Right lobe of liver (tissue), 6 donors: ENCODE measurements around the gene TMEM236. TPM values are rescaled to one million over a fixed set of nuclear protein-coding genes. Genes with fewer than 3 reads are reported as not detected.

Experiments
- ATAC-seq, 4 donors: fragments of 200-7000 bp; cut with Tn5 transposase; one replicate each; pipeline ENCODE4 v1.9.1; 2020; ENCODE audit warnings: mild to moderate bottlenecking in 4 of 4, moderate library complexity in 4 of 4
- DNase-seq, 3 donors: peaks; one replicate each; pipeline ENCODE4 v3.0.0-alpha.2; 2020
- H3K27ac ChIP-seq, 3 donors: fragments of 200-600 bp; one replicate each; pipeline ENCODE4 v1.8.0; 2022
- H3K27me3 ChIP-seq, 2 donors: fragments of 200-600 bp; one replicate each; pipeline ENCODE4 v1.8.0; 2022
- H3K36me3 ChIP-seq, 4 donors: fragments of 200-600 bp; sonication (generic) in 1 of 4; one replicate each; pipeline versions ENCODE4 v1.5.1 to v1.8.0; 2017 to 2022; ENCODE audit warnings: control low read depth in 1 of 4
- H3K4me1 ChIP-seq, 4 donors: fragments of 200-600 bp; sonication (generic) in 1 of 4; one replicate each; pipeline versions ENCODE4 v1.5.1 to v1.8.0; 2017 to 2022; ENCODE audit warnings: control low read depth in 1 of 4
- H3K4me3 ChIP-seq, 3 donors: fragments of 200-600 bp; one replicate each; pipeline ENCODE4 v1.8.0; 2022
- H3K9me3 ChIP-seq, 4 donors: fragments of 200-600 bp; sonication (generic) in 1 of 4; one replicate each; pipeline versions ENCODE4 v1.5.1 to v1.8.0; 2017 to 2022; ENCODE audit warnings: control low read depth in 1 of 4
- CTCF ChIP-seq, 4 donors: fragments of 200-600 bp in 3 of 4; fragments of 450-650 bp in 1 of 4; IDR thresholded peaks; one replicate each; pipeline versions ENCODE4 v1.5.1 to v1.8.0; 2016 to 2022; ENCODE audit warnings: antibody characterized with exemption in 4 of 4, mild to moderate bottlenecking in 2 of 4
- POLR2A ChIP-seq: fragments of 450-650 bp; IDR thresholded peaks from one replicate; pipeline ENCODE4 v1.6.1; 2017; ENCODE audit warnings: antibody characterized with exemption, mild to moderate bottlenecking
- WGBS: methylation state at CpG from one replicate; pipeline ENCODE4 v1.1.6; 2018; ENCODE audit warnings: low coverage, low lambda C conversion rate; ENCODE audit not compliant: insufficient coverage; ENCODE audit errors: missing lambda C conversion rate; 5-methylcytosine and 5-hydroxymethylcytosine counted together
- intact Hi-C, 2 donors: fragments of 100-400 bp; cut with DNase I; formaldehyde crosslinking; loops; one replicate each; pipeline versions ENCODE4 v1.11.2 to v1.14.1; 2022
- microRNA counts: library from miRNA; unstranded; fragments of <30 nt; microRNA quantifications from one replicate; lab custom pipeline; 2016
- microRNA-seq, 2 donors: library from miRNA; unstranded; fragments of <30 nt; microRNA quantifications; one replicate each; pipeline ENCODE4, GENCODE V29; 2019 to 2020
- small RNA-seq, 2 experiments: library from RNA; depleted of rRNA; stranded (forward); fragments of <200 nt; gene quantifications; one replicate each; pipeline ENCODE3, GENCODE V24; 2016
- total RNA-seq, 6 experiments: library from RNA; depleted of rRNA in 2 of 6; stranded (reverse); fragments of >200 nt in 2 of 6; fragmentation: NEBNext Ultra II Directional in 3 of 6; extraction: Animal tissue kit (Norgen Biotek cat#: 25700) in 3 of 6; gene quantifications; one replicate each; pipeline versions ENCODE4 v1.1.0 to v1.2.4, GENCODE V29; 2016 to 2023
- donor health status: DM: no; HTN: yes; CAD: no.
- donor health status: DM: no; HTN: no; CAD: no.
- donor health status: DM: no; HTN: no; CAD: no.
- donor health status: DM: no; HTN: yes; CAD: no.
- donor health status: DM: no; HTN: yes; CAD: no.

Gene TMEM236
- total RNA-seq, 6 experiments from 2014 or later, result 0.06 to 0.20 (median 0.13) TPM

DNA sequence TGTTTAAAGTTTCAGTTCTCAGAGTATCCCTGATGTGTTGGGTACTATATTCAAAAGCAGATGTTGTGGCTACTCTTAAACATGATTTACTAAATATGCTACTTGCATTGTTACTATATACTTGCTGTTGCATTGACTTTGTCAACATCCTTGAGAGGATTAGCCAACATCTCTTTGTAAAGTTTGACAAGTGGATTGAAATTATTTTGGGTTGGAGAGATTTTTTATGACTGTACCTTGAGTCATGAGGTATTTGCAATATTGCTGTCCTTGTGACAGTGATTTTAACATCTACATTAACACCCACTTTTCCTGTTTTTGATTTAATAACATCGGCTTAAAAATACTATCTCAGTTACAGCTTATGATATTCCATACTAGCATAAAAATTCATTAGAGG lies 89.0 kb downstream of the TMEM236 start:
- ATAC-seq, result no peak
- DNase-seq, result no peak
- Histone ChIP-seq H3K9me3 (no peaks in the 10 kb centered on the region), H3K27ac (no peak overlapping the region), H3K27me3 (no peaks in the 10 kb centered on the region), H3K4me3 (no peak overlapping the region), H3K36me3 (no peaks in the 10 kb centered on the region), H3K4me1 (peaks cover 0 to 3% (median 0%) of the 10 kb centered on the region in 4 donors)
- intact Hi-C loops, result no loop called here
- TF ChIP-seq POLR2A (no peak), CTCF (IDR thresholded peaks at IDR 0.05) (no peak)
- 43% methylated on average over 1 of the region's 1 CpG for WGBS

DNA sequence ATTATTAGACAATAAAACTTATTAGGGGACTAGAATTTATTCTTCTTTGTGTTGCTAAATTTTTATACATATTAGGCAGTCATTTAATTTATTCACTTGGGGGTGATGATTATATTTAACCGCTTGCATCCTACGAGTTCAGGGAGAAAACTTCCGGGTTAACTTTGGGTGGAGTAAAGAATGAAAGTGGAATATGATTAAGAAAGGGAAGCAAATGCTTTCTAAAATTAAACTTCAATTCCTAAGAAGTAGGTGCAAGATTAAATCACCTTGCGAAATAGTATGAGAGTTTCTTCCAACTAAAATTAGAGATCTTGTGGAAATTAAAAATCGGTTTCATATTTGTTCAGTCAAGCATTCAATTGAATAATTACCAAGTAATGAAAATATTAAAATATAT lies 90.6 kb downstream of the TMEM236 start:
- ATAC-seq, result no peak
- Histone ChIP-seq H3K36me3 (no peaks in the 10 kb centered on the region), H3K4me3 (no peak overlapping the region), H3K27me3 (no peaks in the 10 kb centered on the region), H3K9me3 (no peaks in the 10 kb centered on the region), H3K4me1 (no peaks in the 10 kb centered on the region), H3K27ac (no peak overlapping the region)
- WGBS, result 52% methylated on average over 5 of the region's 5 CpGs
- TF ChIP-seq CTCF (IDR thresholded peaks at IDR 0.05) (no peak), POLR2A (no peak)
- intact Hi-C loops, result no loop called here
- DNase-seq, result no peak

GRCh38 chr10:17847585-17848296 lies 95.7 kb downstream of the TMEM236 start:
- WGBS, result 39% methylated on average over 4 of the region's 5 CpGs
- Histone ChIP-seq H3K36me3 (no peaks in the 10 kb centered on the region), H3K9me3 (no peaks in the 10 kb centered on the region), H3K27me3 (no peaks in the 10 kb centered on the region), H3K4me1 (no peaks in the 10 kb centered on the region), H3K27ac (no peak overlapping the region), H3K4me3 (no peak overlapping the region)
- TF ChIP-seq CTCF (IDR thresholded peaks at IDR 0.05) (peak in 3 of 4 donors; percentile 40 to 51 (median 49)), POLR2A (no peak)
- ATAC-seq (peak in 3 of 4 donors; percentile 37 to 60 (median 40)), DNase-seq (no peak)
- intact Hi-C loops, result no loop called here

DNA sequence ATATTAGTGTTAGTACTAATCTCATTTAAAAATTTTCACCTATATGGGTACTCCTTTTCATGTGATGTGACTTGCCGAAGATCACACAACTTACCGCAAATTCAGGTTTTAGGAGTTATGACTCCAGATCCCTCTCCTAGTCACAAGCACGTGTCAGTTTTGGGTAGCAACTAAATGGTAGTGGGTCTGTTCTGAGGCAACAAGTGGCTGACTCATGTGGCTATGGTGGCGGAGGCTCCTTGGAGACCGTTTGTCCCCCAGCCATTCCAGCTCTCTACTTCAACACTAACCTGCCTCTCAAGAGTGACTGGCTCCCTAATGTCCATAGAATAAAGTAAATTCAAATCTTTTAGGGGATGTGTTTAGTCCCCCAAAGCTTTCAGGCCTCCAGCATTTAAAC lies 96.6 kb downstream of the TMEM236 start:
- H3K27me3 ChIP-seq, result no peaks in the 10 kb centered on the region
- H3K9me3 ChIP-seq, result no peaks in the 10 kb centered on the region
- TF ChIP-seq POLR2A, result no peak
- TF ChIP-seq CTCF (IDR thresholded peaks at IDR 0.05), result no peak
- no peak overlapping the region for H3K4me3 ChIP-seq
- H3K27ac ChIP-seq, result no peak overlapping the region
- H3K4me1 ChIP-seq, result no peaks in the 10 kb centered on the region
- 68% methylated on average over 5 of the region's 5 CpGs for WGBS
- intact Hi-C loops, result no loop called here
- ATAC-seq (no peak), DNase-seq (no peak)
- no peaks in the 10 kb centered on the region for H3K36me3 ChIP-seq

MicroRNA genes within 50 kb of the gene (microRNA counts, 767-probe panel; counts per million panel counts)
- 237 counts per million for microRNA hsa-miR-511 (lab: Ali Mortazavi, UCI)

Small RNA genes lying within 50 kb of the gene (microRNA-seq; reads per million reads assigned to microRNA genes)
- 27.2 to 36.7 reads per million in 2 donors for gene MIR511

Small RNA genes lying within 50 kb of the gene (small RNA-seq; reads per million reads assigned to genes)
- gene MIR511, result 2.7 to 5.2 reads per million in 2 experiments

Other genes with a start within 250 kb of the TMEM236 start
- 1 to 10 TPM in 5 of 6 experiments, under 1 TPM in 1; 0.79 to 6.4 (median 1.7) TPM for gene HACD1, start 134.8 kb upstream of the TMEM236 start, total RNA-seq
- gene STAM, start 108.0 kb upstream of the TMEM236 start, total RNA-seq, result 10 to 100 TPM in 2 of 6 experiments, 1 to 10 TPM in 4; 7.9 to 13.4 (median 8.2) TPM
- 10 to 100 TPM in 5 of 6 experiments, 1 to 10 TPM in 1; 9.8 to 44.8 (median 34.0) TPM for gene MRC1, start 57.1 kb downstream of the TMEM236 start, total RNA-seq
- under 1 TPM in 2 of 6 experiments, not detected in 4; 0.10 to 0.11 TPM for gene SLC39A12, start 199.7 kb downstream of the TMEM236 start, total RNA-seq